Mesenchymal stem cell (in vitro differentiated cells and primary cell): ENCODE measurements around the gene CSNK1G1.
A peak's percentile ranks its signal among the peaks of the same experiment; 100 is the strongest.
"Not testable (repeated sequence)": the region's sequence is repeated elsewhere in the genome, so short reads cannot be mapped to it uniquely, and the experiment has no call there.

Experiments
- DNase-seq: peaks from one replicate; pipeline ENCODE4 v3.0.0-alpha.2; 2013
- H2AFZ ChIP-seq: one replicate; pipeline ENCODE4 v1.6.1; 2013; ENCODE audit warnings: low read depth, mild to moderate bottlenecking, control low read depth, inconsistent platforms, low read length, moderate library complexity
- H2AK5ac ChIP-seq: 2 replicates; pipeline ENCODE4 v1.6.1; 2013; ENCODE audit warnings: low read length, moderate library complexity, mild to moderate bottlenecking, inconsistent platforms; ENCODE audit not compliant: severe bottlenecking
- H2BK120ac ChIP-seq: one replicate; pipeline ENCODE4 v1.6.1; 2013; ENCODE audit warnings: low read depth, mild to moderate bottlenecking, inconsistent platforms, low read length, moderate library complexity
- H2BK12ac ChIP-seq, 2 experiments: one replicate each; pipeline ENCODE4 v1.6.1; 2013; ENCODE audit warnings: inconsistent platforms in 2 of 2, low read length in 2 of 2, mild to moderate bottlenecking in 2 of 2, moderate library complexity in 2 of 2, control low read depth in 1 of 2
- H2BK15ac ChIP-seq: one replicate; pipeline ENCODE4 v1.6.1; 2013; ENCODE audit warnings: mild to moderate bottlenecking, low read depth, inconsistent platforms; ENCODE audit not compliant: poor library complexity, severe bottlenecking
- H2BK5ac ChIP-seq: 2 replicates; pipeline ENCODE4 v1.6.1; 2013; ENCODE audit warnings: low read depth, mild to moderate bottlenecking, low read length, control low read depth, inconsistent platforms; ENCODE audit not compliant: poor library complexity, severe bottlenecking
- H3K14ac ChIP-seq, 2 experiments: one replicate each; pipeline ENCODE4 v1.6.1; 2013; ENCODE audit warnings: inconsistent platforms in 2 of 2, low read length in 2 of 2, control low read depth in 1 of 2, mild to moderate bottlenecking in 1 of 2, moderate library complexity in 1 of 2
- H3K18ac ChIP-seq, 2 experiments: one replicate each; pipeline ENCODE4 v1.6.1; 2013; ENCODE audit warnings: inconsistent platforms in 2 of 2, low read length in 2 of 2, control low read depth in 1 of 2, low read depth in 1 of 2, mild to moderate bottlenecking in 1 of 2
- H3K23ac ChIP-seq, 2 experiments: one replicate each; pipeline ENCODE4 v1.6.1; 2013; ENCODE audit warnings: inconsistent platforms in 2 of 2, low read length in 2 of 2, mild to moderate bottlenecking in 2 of 2, moderate library complexity in 2 of 2, control low read depth in 1 of 2
- H3K27ac ChIP-seq: 2 replicates; pipeline ENCODE4 v1.5.1; 2013; ENCODE audit warnings: mild to moderate bottlenecking, moderate library complexity, low read length, control low read depth, inconsistent platforms; ENCODE audit not compliant: poor library complexity, severe bottlenecking
- H3K27me3 ChIP-seq, 2 experiments: 2 replicates each; pipeline versions ENCODE4 v1.6.1 to v1.7.0; 2013; ENCODE audit warnings: low read length in 2 of 2, mild to moderate bottlenecking in 2 of 2, moderate library complexity in 2 of 2, control low read depth in 1 of 2, inconsistent platforms in 1 of 2; ENCODE audit not compliant: control insufficient read depth in 1 of 2, insufficient read depth in 1 of 2
- H3K36me3 ChIP-seq, 2 experiments: 2 replicates each; pipeline versions ENCODE4 v1.6.1 to v1.7.0; 2013; ENCODE audit warnings: low read length in 2 of 2, control low read depth in 1 of 2, inconsistent platforms in 1 of 2, low read depth in 1 of 2, mild to moderate bottlenecking in 1 of 2; ENCODE audit not compliant: insufficient read depth in 2 of 2, control insufficient read depth in 1 of 2
- H3K4ac ChIP-seq, 2 experiments: one replicate each; pipeline ENCODE4 v1.6.1; 2013; ENCODE audit warnings: inconsistent platforms in 2 of 2, low read length in 2 of 2, mild to moderate bottlenecking in 2 of 2, moderate library complexity in 2 of 2, control low read depth in 1 of 2, low read depth in 1 of 2
- H3K4me1 ChIP-seq: 2 replicates; pipeline ENCODE4 v1.6.1; 2013; ENCODE audit warnings: low read depth, low read length, control low read depth; ENCODE audit not compliant: control insufficient read depth, insufficient read depth
- H3K4me2 ChIP-seq: 2 replicates; pipeline ENCODE4 v1.6.1; 2013; ENCODE audit warnings: low read length, mild to moderate bottlenecking, inconsistent platforms; ENCODE audit not compliant: poor library complexity, severe bottlenecking
- H3K4me3 ChIP-seq, 2 experiments: 2 replicates each; pipeline versions ENCODE4 v1.5.1 to v1.7.0; 2013; ENCODE audit warnings: low read length in 2 of 2, mild to moderate bottlenecking in 2 of 2, control low read depth in 1 of 2, low read depth in 1 of 2; ENCODE audit not compliant: insufficient read depth in 1 of 2
- H3K79me1 ChIP-seq: replicated peaks from 2 replicates; pipeline ENCODE4 v1.6.1; 2013; ENCODE audit warnings: mild to moderate bottlenecking, control low read depth, low read length, inconsistent platforms; ENCODE audit not compliant: poor library complexity, severe bottlenecking
- H3K9ac ChIP-seq: 2 replicates; pipeline ENCODE4 v1.7.0; 2013; ENCODE audit warnings: mild to moderate bottlenecking, low read length, moderate library complexity
- H3K9me3 ChIP-seq: 2 replicates; pipeline ENCODE4 v1.7.0; 2013; ENCODE audit warnings: mild to moderate bottlenecking, low read length; ENCODE audit not compliant: control insufficient read depth
- H4K8ac ChIP-seq: one replicate; pipeline ENCODE4 v1.6.1; 2013; ENCODE audit warnings: inconsistent platforms, mild to moderate bottlenecking, low read length, moderate library complexity
- H4K91ac ChIP-seq: one replicate; pipeline ENCODE4 v1.6.1; 2013; ENCODE audit warnings: mild to moderate bottlenecking, low read length, inconsistent platforms
- whole genome bisulfite sequencing: methylation state at CpG from one replicate; pipeline ENCODE4 v1.1.7; 2013; ENCODE audit warnings: mixed read lengths; 5-methylcytosine and 5-hydroxymethylcytosine counted together

The CSNK1G1 gene

DNA sequence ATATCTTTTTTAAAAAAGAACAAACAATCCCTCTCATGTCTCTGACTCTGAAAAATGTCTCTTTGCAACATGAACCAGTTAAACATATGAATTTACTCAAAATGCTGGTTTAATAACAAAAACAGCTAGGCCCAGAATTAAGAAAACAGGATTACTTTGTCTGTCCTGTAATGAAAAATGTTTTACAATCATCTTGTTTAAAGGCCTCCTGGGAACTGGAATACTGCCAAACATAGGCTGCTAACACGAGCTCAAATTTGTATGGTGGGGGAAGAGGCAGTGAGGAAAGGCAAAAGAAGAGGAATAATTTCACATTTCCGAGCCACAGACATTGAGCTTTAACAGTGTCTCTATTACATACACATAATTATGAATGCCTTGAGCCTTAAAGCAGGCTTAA lies 131.5 kb downstream of the CSNK1G1 start:
- H3K4me2 ChIP-seq, result no peak overlapping the region
- no peak overlapping the region for H3K23ac ChIP-seq
- no peak overlapping the region for H3K4me3 ChIP-seq
- no peak overlapping the region for H2BK120ac ChIP-seq
- H3K14ac ChIP-seq, result no peak overlapping the region
- 20% methylated on average over 1 of the region's 2 CpGs for WGBS
- no peak overlapping the region for H3K4ac ChIP-seq
- H2BK5ac ChIP-seq, result no peak overlapping the region
- H3K9ac ChIP-seq, result peak overlapping the region; percentile 46
- no peak overlapping the region for H4K8ac ChIP-seq
- H3K4me1 ChIP-seq, result no peaks in the 10 kb centered on the region
- peak; percentile 63 for DNase-seq
- peaks cover 0 to 4% of the 10 kb centered on the region in 2 experiments for H3K36me3 ChIP-seq
- H3K79me1 ChIP-seq, result peaks cover 31% of the 10 kb centered on the region
- no peak overlapping the region for H3K27ac ChIP-seq
- no peaks in the 10 kb centered on the region for H3K27me3 ChIP-seq
- no peak overlapping the region for H4K91ac ChIP-seq
- no peaks in the 10 kb centered on the region for H3K9me3 ChIP-seq
- no peak overlapping the region for H2AK5ac ChIP-seq
- no peak overlapping the region for H2BK15ac ChIP-seq
- H2BK12ac ChIP-seq, result no peak overlapping the region
- no peak overlapping the region for H3K18ac ChIP-seq
- no peak overlapping the region for H2AFZ ChIP-seq

DNA sequence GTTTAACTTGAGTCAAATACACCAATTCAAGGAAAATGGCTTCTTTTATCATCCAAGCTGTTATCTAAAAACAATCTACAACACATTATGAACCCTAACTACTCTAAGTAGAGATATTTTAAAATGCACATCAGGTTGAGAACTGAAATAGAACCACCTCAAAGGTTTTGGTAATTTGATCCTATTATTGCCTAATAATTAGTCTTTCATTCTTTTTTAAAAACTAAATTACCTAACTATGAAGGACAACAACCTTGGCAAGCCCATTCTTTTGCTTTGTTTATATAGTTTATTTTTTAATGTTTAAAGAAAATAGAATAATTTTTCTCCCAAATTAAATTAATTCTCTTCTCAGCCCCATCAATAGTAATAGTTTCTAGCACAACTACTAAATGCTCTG lies 132.1 kb downstream of the CSNK1G1 start:
- DNase-seq, result no peak
- Histone ChIP-seq H3K27me3 (no peaks in the 10 kb centered on the region), H3K23ac (no peak overlapping the region), H3K27ac (no peak overlapping the region), H3K4ac (no peak overlapping the region), H3K4me1 (no peaks in the 10 kb centered on the region), H2BK5ac (no peak overlapping the region), H3K14ac (no peak overlapping the region), H2AK5ac (no peak overlapping the region), H2AFZ (no peak overlapping the region), H3K9me3 (no peaks in the 10 kb centered on the region), H4K91ac (no peak overlapping the region), H3K36me3 (peaks cover 0 to 4% of the 10 kb centered on the region in 2 experiments), H3K4me3 (no peak overlapping the region), H4K8ac (no peak overlapping the region), H2BK120ac (no peak overlapping the region), H3K79me1 (peaks cover 28% of the 10 kb centered on the region), H3K4me2 (no peak overlapping the region), H3K9ac (peak overlapping the region; percentile 46), H3K18ac (no peak overlapping the region), H2BK15ac (no peak overlapping the region), H2BK12ac (no peak overlapping the region)

DNA sequence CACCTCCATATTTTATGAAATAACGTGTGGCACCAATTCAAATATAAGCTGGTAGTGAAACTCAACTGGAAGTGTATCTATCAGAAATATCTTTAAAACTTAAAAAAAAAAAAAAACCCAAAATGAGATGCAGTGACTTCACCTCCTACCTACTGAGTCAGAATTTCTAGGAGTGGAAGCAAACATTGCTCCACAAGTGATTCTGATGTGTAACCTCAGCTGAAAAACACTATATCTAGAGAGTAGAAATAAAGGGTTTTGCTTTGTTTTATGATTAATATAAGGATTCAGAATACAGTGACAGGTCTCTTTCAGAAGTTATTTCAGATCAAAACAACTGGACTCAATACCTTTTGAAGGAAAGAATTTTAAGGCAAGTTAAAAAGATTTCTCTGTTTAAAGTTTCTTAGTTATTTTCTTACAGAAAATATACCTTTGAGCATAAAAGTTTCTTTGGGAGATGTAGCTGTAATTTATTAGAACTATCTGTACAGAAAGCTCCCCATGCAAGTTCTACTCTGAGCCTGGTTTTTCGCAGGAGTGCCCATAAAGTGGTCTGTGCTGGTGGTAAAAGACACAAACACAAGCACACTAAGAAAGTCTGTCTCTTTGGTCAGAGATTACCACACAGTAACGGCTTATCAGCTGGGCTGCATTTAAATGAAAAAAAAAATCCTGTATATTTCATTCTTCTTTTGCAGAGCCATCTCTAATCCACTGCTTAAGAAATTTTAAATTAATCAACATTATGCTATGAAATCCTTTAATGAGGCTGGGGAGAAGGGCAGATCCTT lies 133.2 kb downstream of the CSNK1G1 start:
- Histone ChIP-seq H3K9ac (peak overlapping the region; percentile 58), H2BK12ac (no peak overlapping the region), H3K36me3 (peaks cover 0 to 4% of the 10 kb centered on the region in 2 experiments), H2BK120ac (no peak overlapping the region), H3K4me1 (no peaks in the 10 kb centered on the region), H3K4me3 (no peak overlapping the region), H3K4me2 (no peak overlapping the region), H3K79me1 (peaks cover 24% of the 10 kb centered on the region), H2AFZ (no peak overlapping the region), H3K14ac (no peak overlapping the region), H2AK5ac (no peak overlapping the region), H4K91ac (no peak overlapping the region), H4K8ac (no peak overlapping the region), H3K23ac (no peak overlapping the region), H3K27me3 (no peaks in the 10 kb centered on the region), H3K27ac (no peak overlapping the region), H3K4ac (no peak overlapping the region), H3K9me3 (no peaks in the 10 kb centered on the region), H2BK5ac (no peak overlapping the region), H3K18ac (no peak overlapping the region), H2BK15ac (no peak overlapping the region)
- 66% methylated on average over 2 of the region's 3 CpGs for WGBS
- no peak for DNase-seq

DNA sequence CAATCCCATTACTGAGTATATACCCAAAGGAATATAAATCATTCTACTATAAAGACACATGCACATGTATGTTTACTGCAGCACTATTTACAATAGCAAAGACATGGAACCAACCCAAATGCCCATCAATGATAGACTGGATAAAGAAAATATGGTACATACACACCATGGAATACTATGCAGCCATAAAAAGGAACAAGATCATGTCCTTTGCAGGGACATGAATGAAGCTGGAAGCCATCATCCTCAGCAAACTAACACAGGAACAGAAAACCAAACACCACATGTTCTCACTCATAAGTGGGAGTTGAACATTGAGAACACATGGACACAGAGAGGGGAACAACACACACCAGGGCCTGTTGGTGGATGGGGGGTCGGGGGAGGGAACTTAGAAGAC lies 134.1 kb downstream of the CSNK1G1 start:
- not testable (repeated sequence) for H3K9me3 ChIP-seq, H2BK15ac ChIP-seq, DNase-seq, H2AFZ ChIP-seq, H4K91ac ChIP-seq, H3K4me1 ChIP-seq, H3K18ac ChIP-seq, H3K4ac ChIP-seq, H2BK5ac ChIP-seq, H3K4me2 ChIP-seq, H3K4me3 ChIP-seq, H2BK12ac ChIP-seq, H4K8ac ChIP-seq, H3K27me3 ChIP-seq, H3K9ac ChIP-seq, H3K14ac ChIP-seq, H2AK5ac ChIP-seq, H3K36me3 ChIP-seq, H3K23ac ChIP-seq, H3K27ac ChIP-seq, H2BK120ac ChIP-seq
- peaks cover 24% of the 10 kb centered on the region for H3K79me1 ChIP-seq
- no CpG with 5 or more reads among the region's 1 CpG for WGBS
